HG03354 (cell line): ENCODE measurements around the gene DLGAP4.

Experiments used
- ATAC-seq: cut with Tn5 transposase; IDR thresholded peaks from one replicate; pipeline ENCODE4 v1.9.1; 2021; ENCODE audit warnings: mild to moderate bottlenecking; ENCODE audit not compliant: unreplicated experiment, poor library complexity, severe bottlenecking

The DLGAP4 gene

DNA sequence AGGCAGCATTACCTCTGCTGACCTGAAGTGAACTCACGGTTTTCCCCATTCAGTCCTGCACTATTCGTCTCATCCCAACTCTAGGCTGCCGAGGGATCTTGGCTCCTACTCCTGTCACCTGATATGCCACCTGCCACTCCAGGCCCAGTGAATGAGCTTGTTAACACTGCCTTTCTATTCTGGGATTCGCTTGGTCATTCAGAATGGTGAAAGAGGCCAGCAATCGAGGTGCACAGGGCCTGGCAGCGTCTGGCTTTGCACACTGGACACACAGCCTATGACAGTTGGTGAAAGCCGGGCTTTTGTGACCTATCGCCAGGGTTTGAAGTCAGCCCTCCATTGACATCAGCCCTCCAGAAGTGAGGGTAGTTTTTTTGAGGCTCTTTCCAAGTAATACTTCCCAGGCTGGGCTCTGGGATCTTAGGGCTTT lies 175.9 kb downstream of the DLGAP4 start:
- no peak for ATAC-seq

DNA sequence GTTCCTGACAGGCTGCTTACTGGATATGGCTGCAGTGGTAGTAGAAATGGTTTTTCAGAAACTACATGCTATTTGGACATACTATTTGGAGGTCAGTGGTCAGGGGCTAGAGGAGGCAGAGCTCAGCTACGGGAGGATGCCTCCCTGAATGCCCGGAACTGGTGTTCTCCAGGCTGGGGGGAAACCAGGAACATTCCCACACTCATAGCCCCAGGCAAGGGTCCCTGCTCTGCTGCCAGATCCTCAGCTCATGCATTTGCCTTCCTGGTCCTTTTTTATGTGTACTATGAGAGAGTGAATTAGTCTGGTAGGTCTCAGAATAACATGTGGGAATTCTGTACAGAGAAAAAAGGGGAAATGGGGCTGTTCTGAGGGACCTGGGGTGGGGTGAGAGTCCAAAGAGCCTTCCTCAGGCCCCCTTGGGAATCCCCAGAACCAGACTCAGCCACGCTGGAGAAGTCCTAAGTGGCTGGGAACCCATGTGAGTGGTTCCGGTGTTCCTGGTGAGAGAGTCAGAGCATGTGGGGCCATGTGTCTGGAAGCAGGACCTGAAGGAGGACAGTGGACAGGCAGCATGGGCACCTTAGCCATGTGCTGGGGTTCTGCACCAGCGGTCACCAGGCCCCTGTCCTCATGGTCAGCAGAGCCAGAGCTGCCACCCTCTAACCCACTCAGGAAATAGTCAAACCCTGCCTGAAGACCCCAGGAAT lies 177.2 kb downstream of the DLGAP4 start:
- no peak for ATAC-seq

DNA sequence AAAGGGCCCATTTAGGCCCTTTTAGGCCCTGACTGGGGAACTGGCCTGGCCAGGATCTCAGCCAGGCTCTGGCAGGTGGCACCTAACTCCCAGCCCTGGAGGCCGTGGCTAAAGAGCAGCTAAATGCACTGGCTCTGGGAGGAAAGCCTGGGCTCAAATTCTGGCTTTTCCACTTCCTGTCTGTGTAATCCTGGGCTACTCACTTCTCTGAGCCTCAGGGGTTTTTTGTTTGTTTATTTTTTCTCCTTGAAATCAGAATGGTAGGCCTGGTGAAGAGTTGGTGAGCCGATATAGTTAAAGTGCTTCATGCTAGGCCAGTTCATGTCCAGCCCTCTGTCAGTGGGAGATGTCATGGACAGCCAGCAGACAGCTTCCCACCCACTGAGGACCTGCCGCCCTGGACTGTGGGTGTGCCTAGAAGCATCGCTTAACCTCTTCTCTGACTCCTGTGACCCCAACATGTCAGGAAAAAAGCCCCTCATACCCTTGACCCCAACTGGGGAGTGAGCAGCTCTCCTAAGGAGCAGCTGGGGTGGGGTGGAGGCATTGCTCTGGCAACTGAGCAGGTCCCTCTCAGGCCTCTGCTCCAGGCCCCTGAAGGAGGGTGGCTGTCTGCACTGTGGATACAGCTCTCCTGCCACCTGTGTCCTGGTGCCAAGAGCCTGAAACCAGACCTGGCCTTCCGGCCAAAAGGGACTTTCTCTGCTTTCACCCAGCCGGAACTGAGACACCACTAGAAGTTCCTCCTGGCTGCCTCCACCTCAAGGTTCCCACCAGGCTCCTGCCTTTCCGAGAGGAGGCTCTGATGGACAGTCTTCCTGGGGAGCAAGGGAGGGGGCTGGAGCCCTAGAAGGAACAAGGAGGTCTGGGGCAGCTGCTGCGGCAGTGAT lies 178.0 kb downstream of the DLGAP4 start:
- ATAC-seq, result no peak

DNA sequence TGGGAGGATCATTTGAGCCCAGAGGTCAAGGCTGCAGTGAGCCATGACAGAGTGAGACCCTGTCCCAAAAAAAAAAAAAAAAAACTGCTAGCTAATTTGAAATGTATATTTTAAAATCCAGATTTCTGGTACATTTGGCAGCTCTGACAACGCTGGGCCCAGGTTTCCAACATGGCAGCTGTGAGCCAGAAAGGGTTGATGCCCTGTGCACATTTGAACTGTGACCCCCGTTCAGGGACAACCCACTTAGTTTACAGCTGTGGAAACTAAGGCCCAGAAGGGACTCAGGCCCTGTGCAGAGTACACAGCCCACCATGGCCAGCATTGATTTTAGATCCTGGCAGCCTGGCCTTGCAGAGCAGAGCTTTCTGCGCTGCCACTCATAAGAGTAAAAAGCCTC lies 179.1 kb downstream of the DLGAP4 start:
- ATAC-seq, result no peak

DNA sequence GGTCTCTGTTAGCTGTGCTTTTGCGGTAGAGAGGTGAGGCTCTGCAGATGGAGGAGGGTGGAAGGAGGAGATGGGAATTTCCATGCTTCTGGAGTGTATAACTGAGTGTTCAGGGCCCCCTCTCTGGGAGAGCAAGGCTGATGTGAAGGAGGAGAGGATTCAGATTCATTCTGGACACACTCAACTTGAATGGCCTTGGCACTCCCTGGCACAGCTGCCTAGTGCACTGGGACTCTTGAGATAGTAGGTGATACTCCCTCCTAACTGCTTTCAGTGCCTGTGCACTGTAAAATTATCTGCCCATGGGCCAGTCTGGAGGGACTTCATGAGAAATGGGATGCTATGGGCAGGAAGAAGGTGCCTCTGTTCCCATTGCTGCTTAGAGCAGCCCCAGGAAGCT lies 180.9 kb downstream of the DLGAP4 start:
- ATAC-seq, result no peak

DNA sequence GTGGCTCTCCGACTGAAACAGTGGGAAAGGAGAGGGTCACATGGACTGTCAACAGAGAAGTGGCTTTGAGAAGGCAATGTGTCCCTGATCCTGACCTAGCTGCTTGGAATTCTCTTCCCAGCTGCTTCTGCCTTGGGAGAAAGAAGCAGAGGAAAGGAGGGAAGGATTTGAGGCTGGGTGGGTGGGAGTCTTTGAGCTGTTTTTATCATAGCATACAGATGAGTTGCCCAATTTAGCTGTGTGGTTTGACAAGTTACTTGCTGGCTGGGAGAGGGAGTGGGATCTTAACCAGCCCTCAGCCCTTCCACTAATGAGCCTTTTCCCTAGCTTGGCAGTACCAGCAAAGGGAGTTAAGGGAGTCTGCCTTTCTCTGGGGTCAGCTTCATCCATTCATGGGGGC lies 184.1 kb downstream of the DLGAP4 start:
- ATAC-seq, result no peak

DNA sequence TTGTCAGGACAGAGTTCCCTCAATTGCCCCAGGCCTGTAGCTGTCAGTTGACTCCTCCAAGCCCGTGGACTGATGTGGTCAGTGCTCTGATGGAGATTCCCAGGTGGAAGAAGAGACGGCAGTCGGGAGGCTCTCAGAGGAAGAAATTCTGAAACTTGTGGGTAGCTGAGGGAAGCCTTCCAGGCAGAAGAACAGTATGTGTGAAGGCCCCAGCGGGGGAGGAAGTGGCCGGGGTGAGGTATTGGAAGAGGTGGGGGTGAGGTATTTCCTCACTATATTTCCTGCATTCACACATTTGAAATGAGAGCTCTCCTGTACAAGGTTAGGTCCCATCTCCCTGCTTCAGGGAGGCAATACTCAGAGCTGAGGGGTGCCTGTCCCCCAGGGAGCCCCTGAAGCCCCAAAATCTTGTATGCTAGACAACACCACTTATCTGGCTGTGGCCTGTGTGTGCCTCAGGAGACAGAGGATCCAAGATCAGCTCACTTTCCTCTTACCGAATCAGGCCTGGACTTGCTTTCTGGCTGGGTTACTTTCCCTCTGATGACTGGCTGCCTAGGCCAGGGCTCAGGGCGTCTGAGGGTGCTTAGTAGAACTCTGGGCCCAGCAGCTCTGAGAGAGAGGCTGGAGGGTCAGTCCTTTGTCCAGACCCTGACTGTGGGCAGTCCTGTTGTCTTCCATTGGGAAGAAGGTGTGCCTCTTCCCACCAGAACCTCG lies 185.9 kb downstream of the DLGAP4 start:
- no peak for ATAC-seq

DNA sequence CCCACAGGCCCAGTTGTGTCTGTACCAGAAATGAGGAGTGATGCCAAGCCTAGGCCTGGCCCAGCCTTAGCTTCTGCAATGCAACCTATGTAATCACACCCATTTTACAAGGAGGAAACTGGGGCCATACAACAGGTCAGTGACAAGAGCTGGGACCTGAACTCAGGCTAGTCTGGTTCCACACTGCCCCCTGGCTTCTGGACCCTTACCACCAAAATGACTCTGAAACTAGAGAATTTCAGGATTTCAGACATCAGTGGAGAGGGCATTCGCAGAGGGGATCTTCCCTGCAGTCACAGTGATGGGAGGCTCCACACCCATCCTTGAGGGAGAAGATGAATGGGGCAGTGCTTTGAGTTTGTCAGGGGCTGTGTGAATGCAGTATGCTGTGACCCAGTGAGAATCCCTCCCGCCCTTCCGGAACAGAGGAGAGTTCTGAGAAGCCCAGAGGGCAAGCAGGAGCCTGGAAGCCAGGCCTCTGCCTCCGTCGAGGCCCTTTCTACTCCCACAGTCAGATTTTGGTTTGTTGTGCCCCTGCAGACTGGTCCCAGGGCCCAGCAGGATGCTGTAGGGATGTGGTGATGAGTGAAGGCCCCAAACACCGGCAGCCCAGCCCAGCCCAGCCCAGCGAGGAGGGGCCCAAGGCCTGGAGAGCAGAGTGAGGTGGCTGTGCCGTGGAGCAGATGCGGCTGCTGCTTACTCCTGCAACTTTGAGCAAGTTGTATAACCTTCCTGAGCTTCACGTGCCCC lies 187.1 kb downstream of the DLGAP4 start:
- no peak for ATAC-seq

DNA sequence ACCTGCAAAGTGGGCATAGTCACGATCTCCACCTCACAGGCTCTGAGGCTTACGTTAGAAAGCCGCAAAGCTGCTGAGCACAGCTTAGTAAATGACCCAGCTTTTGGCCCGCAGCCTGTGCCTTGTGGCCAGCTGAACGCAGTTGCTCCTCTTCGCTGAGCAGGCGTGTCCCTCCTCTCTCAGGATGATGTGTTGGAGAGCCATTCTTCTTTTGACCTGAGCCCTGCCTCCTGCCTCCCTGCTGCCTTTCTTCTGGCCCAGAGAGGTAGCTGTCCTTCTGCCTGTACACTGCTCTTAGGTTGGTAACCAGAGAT lies 187.6 kb downstream of the DLGAP4 start:
- ATAC-seq, result no peak

DNA sequence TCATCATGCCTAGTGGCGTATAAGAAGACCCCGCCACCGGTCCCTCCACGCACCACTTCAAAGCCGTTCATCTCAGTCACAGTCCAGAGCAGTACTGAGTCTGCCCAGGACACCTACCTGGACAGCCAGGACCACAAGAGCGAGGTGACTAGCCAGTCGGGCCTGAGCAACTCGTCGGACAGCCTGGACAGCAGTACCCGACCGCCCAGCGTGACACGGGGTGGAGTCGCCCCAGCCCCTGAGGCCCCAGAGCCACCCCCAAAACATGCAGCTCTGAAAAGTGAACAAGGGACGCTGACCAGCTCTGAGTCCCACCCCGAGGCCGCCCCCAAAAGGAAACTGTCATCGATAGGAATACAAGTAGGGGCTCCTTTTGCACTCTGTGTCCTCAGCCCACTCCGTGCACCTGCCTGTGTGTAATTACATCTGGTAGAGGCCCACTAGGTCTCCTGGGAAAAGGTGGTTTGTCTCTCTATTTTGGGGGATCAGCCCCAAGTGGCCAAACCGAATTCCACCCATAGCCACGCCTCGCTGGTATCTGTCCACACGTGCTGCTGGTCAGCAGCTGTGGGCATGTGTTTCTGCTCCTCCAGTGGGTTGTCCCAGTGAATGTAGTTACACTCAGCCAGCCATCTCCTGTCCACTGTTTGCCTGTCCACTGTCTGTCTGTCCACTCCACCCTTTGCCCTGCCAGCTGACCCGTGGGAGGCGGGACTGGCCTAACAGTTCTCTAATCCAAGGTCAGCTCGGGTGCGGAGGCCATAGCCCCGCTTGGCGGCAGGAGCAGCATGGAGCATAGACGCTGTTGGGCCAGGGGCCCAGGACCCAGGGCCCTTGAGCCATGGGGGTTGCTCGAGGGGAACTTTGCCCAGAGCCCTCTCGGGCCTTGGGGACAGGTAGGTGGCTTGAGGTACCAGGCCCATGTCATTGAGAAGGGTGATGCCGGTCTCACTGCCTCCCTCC lies 190.8 kb downstream of the DLGAP4 start:
- no peak for ATAC-seq

DNA sequence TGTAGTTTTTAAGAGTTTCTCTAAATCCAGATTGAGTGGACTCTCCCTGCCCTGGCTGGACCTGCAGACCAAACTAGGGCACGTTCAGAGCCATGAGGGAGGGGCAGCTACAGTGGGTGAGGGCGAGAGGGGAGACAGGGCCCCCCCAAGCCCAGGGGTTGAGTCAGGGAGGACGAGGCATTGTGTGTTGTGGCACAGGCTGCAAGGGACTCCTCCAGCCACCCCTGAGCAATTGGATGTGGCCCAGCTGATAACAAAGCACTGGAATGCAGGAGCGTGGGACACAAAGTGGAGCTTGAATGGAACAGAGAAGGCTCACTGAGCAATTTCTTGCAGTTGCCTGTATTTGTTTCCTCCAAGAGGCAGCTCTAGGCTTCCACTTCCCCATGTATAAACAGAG lies 191.7 kb downstream of the DLGAP4 start:
- ATAC-seq, result no peak

DNA sequence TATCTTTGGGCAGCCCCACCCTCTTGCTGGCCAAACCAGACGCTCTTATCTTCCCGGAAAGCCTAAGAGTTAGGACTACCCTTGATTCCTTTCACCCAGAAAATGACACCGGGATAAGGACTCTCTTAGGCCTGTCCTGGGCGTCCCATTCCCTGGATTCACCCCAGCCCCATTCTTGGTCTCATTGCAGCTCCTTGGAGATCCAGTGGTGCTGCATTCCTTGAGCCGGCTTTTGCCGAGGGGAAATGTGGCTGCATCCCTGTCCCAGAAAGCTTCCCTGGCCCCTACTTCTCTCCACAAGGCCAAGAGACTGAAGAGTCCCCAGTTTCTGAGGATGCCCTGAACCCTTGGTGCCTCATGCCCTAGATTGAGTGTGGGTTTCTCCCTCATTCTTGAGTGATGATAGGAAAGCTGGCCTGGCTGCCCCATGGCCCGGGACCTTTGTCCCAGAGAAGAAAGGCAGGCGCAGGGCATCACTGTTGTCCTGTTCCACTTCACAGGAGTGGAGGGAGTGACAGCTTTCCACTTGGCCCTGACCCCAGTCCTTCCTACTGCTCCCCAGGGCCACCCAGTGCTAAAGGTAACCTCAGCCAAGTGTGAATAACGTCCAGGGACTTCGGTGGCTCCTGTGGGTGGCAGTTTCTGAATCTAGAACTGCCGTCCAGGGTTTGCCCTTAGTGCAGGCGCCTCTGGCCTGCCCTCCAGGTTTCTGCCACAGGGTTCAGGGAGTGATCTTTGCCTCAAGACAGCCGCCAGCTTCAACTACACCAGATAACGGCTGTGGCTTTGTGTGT lies 192.4 kb downstream of the DLGAP4 start:
- ATAC-seq, result no peak

DNA sequence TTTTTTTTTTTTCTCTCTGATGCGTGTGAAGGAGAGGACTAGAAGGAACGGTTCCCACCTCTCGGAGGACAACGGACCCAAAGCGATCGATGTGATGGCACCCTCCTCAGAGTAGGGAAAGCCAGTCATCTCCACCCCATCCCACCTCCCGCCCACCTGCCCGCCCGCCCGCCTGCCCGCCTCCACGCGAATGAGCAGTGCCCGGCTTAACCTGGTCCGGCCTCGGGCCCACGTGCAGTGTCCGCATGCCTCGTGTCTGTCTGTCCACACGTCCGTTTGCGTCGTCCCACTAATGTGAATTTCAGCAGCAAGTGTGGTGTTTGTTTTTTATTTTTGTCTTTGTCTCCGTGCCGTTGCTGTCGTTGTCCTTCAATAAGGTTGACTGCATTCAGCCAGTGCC lies 193.1 kb downstream of the DLGAP4 start:
- ATAC-seq, result no peak

DNA sequence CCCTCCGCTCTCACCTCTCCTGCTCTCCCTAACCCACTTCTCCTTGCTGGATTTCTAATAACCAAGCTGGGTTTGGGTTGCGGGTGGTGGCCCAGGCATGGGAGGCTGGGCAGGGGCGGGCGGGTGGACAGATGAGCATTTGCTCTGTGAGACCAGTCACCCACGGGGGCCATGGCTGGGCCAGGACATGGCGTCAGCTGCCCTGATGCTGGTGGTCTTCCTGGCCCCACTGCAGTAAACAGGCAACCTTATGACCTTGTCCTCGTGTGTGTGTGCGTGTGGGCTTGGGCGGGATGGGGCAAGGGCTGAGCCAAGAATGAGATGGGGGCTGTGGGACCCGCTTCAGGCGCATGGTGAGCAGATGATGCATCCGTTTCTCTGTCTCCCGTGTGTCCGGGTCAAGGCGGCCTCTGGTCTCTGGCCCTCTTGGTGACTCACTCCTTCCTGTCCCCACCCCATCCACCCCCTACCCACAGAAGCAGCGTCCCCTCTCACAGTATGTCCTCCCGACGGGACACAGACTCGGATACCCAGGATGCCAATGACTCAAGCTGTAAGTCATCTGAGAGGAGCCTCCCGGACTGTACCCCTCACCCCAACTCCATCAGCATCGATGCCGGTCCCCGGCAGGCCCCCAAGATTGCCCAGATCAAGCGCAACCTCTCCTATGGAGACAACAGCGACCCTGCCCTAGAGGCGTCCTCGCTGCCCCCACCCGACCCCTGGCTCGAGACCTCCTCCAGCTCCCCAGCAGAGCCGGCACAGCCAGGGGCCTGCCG lies 193.8 kb downstream of the DLGAP4 start:
- ATAC-seq, result no peak

DNA sequence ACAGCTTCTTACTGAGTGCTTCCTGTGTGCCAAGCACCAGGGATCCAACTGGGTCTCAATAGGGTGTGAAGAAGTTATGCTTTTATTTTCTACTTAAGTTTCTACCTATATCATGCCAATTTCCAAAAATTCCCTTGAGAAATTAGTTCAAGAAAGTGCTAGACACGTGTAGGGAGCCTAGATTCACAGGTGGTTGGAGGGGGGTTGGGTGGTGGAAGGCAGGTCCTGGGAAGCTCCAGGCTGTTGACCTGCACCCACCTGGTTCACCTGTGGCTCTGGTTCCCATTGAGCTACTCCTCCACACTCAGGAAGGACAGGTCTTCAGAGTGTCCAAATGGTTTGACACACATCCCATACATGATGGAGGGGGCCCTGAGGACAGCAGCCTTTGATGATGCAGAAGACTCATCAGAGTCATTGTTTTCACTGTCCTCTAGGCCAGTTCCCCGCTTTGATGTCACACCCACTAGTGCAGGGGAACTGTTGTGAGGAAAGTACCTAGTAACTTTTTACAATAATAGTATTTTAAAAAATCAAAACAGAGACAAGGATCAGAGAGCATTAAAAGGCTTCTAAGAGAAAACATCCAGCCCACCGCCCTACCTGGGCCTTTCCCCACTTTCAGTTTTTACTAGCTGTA lies 195.3 kb downstream of the DLGAP4 start:
- no peak for ATAC-seq

DNA sequence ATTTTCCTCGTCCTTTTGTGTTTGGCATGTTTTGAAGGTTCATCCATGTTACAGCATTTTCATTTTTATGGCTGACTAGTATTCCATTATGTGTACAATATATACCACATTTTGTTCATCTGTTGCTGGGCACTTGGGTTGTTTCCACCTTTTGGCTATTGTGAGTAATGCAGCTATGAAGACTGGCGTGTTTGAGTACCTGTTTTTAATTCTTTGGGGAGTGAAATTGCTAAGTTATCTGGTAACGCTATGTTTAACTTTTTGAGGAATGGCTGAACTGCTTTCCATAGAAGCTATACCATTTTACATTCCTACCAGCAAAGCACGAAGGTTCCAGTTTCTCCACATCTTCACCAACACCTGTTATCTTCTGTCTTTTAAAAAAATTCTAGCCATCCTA lies 198.2 kb downstream of the DLGAP4 start:
- ATAC-seq, result no peak

DNA sequence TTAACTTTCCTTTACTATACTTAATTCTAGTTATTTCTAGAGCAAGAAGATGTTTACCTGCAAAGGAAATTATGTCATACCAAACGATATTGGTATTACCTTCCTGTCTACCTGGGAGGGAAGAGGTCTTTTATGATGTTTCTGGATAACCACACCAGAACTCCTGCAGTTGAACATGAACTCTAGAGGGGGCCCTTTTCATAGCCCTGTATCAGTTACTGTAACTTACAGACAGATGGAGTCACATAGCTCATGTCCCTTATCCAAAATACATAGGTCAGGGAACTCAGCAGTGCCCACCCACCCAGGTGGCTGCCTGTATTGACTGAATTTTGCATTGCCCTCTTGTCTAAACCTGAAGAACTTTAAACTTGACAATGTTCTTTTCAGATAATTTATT lies 200.1 kb downstream of the DLGAP4 start:
- ATAC-seq, result no peak
